CD4-positive, alpha-beta T cell treated with Interleukin-21 for 1 hour (primary cell): ENCODE measurements around the gene KDM3A.

Experiments used
- DNase-seq: peaks from one replicate; pipeline ENCODE4 v3.0.0-alpha.2; 2020

The KDM3A gene

DNA sequence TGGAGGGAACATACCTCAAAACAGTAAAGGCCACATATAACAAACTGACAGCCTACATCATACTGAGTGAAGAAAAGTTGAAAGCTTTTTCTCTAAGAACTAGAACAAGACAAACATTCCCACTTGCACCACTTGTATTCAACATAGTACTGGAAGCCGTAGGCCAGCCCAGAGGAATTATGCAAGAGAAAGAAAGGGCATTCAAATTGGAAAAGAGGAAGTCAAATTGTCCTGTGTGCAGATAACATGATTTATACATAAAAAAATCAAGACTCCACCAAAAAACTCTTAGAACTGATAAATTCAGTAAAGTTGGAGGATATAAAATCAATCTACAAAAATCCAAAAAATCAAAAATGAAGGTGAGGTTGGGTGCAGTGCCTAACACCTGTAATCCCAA is 8.0 kb upstream of the KDM3A start:
- DNase-seq = no peak

- no peak for DNase-seq
Measured at GRCh38 chr2:86434290-86434689, 6.9 kb upstream of the KDM3A start.

DNA sequence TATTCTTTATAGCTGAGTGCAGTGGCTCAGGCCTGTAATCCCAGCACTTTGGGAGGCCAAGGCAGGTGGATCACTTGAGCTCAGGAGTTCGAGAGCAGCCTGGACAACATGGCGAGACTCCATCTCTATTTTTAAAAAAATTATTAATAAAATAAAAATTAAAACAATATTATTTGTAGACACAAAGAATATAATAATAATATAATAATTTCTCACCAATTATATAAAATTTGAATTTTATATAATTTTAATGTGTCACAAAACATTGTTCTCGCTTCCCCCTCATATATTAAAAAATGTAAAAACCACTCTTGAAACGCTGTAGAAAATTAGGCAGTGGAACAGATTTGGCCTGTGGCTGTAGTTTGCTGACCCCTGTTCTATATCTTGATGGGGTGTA is 5.6 kb upstream of the KDM3A start:
- DNase-seq = no peak

DNA sequence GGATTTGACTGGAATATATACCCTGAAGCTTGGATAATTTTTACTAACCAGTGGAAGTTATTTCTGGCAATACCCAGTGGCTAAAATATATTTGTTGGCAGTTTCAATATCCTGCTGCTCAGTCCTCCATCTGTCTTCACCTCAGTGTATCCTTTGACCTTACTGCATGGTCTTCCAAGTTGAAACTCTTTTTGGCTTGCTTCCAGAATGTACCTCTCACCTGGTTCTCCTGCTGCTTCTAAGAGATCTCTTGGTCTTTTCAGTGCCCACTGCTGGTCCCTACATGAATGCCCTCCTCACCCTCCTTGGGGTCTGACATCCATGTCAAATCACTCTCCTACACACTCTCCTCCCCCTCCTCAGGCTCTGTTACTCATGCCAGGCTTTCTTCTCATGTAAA is 4.8 kb upstream of the KDM3A start:
- no peak for DNase-seq

- no peak for DNase-seq
Measured at GRCh38 chr2:86439879-86440630, 1.1 kb upstream of the KDM3A start.

DNA sequence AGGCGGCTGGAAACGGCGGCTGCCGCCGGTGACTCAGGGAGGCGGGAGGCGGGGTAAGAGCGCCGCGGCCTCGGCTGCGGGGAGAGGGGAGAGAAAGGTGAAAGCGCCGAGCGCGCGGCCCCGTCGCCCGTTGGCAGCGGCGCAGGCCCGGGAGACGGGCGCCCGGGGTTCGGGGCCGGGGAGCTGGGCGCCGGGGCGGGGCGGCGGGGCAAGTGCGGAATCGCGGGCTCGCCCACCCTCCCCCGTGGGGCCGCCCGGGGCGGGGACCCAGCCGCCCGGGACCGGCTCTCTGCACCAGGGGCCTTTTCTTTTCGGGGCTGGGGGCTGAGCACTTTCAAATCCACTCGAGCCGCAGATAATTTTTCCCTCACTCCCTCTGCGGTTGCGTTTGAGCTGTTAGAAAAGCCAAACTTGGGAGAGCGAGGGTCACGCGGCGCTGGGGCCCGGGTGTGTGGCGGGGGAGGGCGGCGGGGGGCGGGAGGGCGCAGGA is 266 bp downstream of the KDM3A start:
- DNase-seq = no peak

GRCh38 chr2:86441882-86442641 is 891 bp downstream of the KDM3A start:
- peak; percentile 74 for DNase-seq

- DNase-seq = peak; percentile 91
Measured at GRCh38 chr2:86442642-86443005, 1.5 kb downstream of the KDM3A start.

DNA sequence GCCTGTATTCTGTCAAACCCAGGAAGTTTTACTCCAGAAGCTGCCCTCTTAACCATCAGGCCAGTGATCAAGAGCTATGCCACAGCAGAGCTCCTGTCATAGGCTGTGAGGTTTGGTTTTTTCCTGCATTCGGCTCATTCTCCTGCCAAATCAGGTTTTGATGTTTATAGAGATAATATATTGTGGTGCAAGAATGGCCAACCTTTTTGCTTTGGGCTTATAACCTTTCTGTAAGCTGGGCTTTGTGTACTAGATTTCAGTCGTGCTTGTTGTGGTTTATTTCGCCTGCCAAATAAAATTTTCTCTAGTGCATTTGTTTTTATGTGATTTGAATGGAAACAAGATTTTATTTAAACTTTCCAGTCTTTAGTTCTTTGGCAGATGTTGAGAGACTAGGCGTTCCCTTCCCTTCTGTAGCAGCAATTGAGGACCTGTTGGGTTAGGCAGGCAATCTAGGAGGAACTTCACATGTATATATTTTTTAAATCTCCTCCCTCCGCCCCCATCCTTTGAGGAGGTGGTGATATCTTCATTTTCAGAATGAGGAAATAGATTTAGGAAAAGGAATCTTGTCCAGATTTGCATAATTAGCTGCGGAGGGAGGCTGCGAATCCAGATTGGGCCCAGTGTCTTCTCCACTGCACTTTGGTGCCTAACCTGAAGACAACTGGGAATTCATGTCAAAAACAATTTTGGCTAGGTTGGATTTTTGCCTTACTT is 2.6 kb downstream of the KDM3A start:
- no peak for DNase-seq

DNA sequence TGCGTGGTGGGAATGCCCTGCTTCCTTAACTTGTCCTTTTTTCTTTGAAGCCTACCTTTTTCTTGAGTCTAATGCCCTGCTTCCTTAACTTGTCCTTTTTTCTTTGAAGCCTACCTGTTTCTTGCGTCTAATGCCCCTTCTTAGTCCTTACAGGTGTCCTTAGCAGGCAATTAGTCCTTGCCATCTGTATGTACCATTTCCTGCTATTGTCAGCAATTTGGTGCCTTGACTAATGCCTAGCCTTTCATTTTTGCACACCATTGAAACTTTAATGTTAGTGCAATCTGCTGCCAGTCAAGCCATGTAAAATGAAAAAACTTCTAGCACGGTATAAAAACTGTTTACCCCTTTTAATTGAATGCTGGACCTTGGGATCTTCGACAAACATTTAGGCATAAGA is 4.3 kb downstream of the KDM3A start:
- DNase-seq = no peak

GRCh38 chr2:86446060-86446459 is 4.9 kb downstream of the KDM3A start:
- DNase-seq = no peak

DNA sequence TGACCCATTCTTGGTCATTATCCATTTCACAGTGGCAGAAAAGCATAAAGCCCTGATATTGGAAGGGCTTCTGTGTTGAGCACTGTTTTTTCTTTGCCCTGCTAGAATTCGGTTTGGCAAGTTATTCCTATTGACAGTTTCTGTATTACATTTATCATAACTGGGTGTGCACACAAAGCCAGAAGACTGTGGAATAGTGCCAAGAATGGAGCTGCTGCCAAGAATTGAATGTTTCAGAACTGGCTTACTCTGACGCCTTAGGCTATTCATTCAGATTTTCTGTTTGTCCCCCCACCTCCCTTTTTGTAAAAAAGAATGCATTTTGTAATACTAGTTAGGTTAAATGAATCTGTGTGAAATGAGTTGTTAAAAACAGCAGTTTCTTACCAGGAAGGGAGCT is 12.7 kb downstream of the KDM3A start:
- no peak for DNase-seq

GRCh38 chr2:86454238-86454637 is 13.1 kb downstream of the KDM3A start:
- no peak for DNase-seq

DNA sequence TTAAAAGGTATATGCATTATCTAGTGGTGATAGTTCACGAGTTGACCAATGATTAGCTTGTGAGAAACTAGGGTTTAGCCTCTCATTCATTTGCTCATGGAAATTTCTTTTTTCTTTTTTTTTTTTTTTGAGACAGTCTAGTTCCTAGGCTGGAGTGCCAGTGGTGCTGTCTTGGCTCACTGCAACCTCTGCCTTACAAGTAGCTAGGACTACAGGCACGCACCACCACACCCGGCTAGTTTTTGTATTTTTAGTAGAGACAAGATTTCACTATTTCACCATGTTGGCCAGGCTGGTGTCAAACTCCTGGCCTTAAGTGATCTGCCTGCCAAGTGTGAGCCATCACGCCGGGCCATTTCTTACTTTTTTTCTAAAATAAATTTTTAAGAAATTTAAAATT is 14.0 kb downstream of the KDM3A start:
- DNase-seq = no peak

DNA sequence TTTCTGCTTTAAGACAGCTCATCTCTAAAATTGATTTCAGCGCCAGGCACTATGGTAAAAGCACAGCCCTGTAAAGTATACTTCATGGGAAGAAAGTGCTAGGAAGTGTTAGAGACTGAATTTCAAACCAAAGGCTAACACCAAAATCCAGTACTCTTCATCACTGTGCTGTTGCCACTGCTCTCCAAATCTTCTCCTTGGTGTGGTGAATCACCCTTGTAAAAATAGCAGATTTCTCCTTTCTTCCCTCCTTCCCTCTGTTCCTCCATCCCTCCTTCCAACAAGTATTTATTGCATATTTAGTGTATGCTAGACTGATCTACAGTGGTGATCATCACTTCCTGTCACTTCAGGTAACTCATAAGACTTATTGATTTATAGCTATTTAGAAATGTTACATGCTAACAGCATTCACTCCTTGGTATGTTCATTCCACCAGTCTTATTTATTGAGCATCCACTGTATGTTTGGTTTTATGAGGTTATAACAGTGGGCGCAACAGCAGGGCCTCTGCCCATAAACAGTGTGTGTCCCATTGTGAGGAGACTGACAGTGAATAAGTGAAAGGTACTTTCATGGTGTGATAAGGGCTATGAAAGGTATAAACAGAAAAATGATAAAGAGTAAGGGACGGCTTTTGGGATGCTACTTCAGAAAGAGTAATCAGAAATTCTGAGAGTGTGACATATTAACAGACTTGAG is 20.0 kb downstream of the KDM3A start:
- no peak for DNase-seq

DNA sequence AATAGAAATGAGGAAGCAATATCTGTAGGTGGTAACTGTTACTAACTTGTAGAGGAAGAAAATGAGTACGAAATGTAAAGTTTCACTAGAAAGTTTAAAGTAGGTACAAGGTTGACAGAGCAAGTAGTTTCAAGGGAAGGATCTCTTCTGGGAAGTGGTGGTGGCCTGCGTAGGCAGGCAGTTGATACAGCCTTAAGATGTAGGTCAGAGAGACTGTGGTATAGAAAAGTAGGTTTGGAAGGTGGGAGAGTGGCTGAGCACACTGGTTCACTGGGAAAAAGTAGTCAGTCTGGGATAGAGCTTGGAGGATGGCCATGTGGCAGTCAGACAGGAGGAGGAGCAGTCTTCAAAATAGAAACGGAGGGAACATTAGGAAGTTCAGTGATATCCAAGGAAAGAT is 23.5 kb downstream of the KDM3A start:
- no peak for DNase-seq

GRCh38 chr2:86466306-86466705 is 25.1 kb downstream of the KDM3A start:
- no peak for DNase-seq

DNA sequence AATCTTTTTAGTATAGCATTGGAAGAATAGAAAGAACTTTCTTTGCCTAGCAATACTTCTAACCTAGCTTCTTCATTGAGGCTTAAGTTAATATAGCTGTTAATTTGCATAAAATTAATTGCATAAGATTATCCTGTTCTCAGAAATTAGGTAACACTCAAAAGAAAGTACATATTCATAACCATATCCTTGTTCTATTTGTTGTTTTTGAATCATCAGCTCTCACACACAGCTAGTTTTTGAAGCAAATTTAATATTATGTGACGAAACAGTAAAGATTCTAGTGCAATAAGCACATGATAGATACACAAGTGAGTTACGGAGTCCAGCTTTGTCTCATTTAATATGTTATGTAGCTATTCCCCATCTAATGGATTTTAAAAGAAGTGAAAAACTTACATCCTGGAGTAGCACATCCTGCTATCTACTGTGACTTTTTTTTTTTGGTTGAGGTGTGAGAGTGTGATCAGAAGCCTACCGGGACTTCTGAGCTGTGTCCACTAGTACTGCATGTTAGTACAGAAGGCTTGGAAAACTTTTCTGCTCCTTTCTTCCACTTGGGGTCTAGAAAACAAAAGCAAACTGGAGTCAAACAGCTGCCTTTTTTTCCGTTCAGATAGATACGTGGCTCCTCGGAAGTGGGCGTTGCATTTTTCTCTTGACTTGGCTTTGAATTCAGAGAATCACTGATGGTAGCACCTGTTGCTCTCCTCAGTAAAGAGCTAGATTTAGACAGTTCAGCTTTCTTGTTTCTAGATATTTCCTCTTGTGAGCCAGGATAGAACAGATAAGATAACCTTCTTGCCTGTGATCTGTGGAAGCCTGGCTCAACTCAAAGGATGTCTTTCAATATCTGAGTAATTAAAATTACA is 27.2 kb downstream of the KDM3A start:
- DNase-seq = peak; percentile 32

DNA sequence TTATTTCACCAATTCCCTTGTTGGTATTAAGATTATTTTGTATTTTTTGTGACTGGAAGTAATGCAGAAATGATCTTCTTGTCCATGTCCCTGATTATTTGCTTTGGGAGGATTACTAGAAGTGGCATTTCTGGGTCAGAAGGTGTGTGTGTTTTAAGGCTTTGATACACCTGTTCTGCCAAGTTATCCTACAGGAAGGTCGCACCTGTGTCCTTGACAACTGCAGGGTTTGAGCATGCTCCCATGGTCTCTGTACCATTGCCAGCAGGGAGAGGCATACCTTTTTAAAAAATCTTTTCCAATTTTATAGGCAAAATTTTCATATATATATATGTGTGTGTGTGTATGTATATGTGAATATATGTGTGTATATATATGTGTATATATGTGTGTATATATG is 29.7 kb downstream of the KDM3A start:
- DNase-seq = no peak

DNA sequence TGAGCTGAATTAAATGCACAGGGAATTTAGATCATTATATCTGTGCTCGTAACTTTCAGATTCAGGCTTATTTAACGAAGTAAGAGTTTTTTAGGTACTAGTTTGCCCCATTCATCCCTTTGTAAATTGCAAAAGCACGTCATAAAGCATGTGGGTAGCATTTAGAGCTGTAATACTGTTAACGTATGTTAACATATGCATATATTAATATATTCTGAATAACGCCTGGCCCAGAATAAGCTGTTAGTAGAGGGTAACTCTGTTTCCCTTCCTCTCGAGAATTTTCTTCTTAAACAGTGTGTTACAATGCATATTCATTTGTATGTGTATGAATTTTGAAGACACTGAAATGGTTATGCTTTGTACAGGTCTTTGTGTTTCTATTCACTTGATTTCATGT is 30.5 kb downstream of the KDM3A start:
- no peak for DNase-seq

DNA sequence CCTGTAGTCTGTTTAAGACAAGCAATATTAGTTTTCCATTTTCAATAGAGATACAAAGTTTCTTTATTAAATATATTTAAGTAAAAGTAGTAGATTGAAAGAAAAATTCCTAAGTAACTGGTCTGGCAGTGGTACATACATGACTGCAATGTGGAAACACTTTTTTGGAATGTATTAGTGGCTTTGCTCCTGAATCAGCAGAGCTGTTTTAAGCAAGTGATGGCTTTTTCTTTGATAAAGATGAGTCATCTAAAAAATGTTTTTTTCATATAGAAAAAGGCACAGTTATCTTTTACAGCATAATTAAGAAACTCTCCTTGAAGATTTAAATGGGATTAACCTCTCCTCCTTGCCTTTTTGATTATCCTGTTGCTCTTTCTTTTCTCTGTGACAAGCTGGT is 34.9 kb downstream of the KDM3A start:
- DNase-seq = no peak

DNA sequence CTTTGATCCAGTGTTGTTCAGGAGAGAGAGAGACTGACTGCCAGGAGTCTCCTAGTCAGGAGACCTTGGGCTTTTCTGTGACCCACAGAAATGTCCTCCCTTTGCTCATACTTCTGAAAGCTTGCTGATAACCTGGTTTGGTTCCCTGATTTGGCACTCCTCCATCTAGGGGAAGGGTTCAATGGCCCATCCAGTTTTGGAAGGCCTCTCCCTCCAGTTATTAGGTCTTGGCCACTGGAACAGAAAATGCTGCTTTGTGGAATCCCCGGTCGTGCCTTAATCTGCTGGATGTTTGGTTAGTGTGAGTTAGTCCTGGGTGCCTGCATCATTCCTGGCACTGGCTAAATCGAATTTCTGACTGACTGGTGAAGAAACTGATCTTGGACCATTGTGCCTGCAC is 35.7 kb downstream of the KDM3A start:
- DNase-seq = no peak
